KMS-11 (cell line): ENCODE measurements around the gene NIN.

Experiments used
- H2AFZ ChIP-seq: fragments of 200-600 bp; sonication (generic); 2 replicates; pipeline ENCODE4 v1.6.1; 2016; ENCODE audit warnings: antibody characterized with exemption, mixed run types, low read depth
- H3K27ac ChIP-seq: fragments of 200-600 bp; sonication (generic); 2 replicates; pipeline ENCODE4 v1.6.1; 2016; ENCODE audit warnings: mild to moderate bottlenecking, mixed run types
- H3K27me3 ChIP-seq: fragments of 200-600 bp; sonication (generic); 2 replicates; pipeline ENCODE4 v1.6.1; 2017; ENCODE audit warnings: mild to moderate bottlenecking, low read depth, mixed run types, moderate library complexity; ENCODE audit not compliant: insufficient read depth
- H3K36me3 ChIP-seq: fragments of 200-600 bp; sonication (generic); 2 replicates; pipeline ENCODE4 v1.6.1; 2017; ENCODE audit warnings: mild to moderate bottlenecking, mixed run types; ENCODE audit not compliant: insufficient read depth
- H3K4me1 ChIP-seq: fragments of 200-600 bp; sonication (generic); 2 replicates; pipeline ENCODE4 v1.6.1; 2016; ENCODE audit warnings: mild to moderate bottlenecking, low read depth, mixed run types; ENCODE audit not compliant: poor library complexity, severe bottlenecking
- H3K4me2 ChIP-seq: fragments of 200-600 bp; sonication (generic); 2 replicates; pipeline ENCODE4 v1.7.0; 2016; ENCODE audit warnings: mild to moderate bottlenecking, mixed run types
- H3K4me3 ChIP-seq: fragments of 200-600 bp; sonication (generic); IDR thresholded peaks from 2 replicates; pipeline ENCODE4 v1.6.1; 2017; ENCODE audit warnings: low read depth, low read length, mixed read lengths; ENCODE audit not compliant: insufficient read depth
- H3K79me2 ChIP-seq: fragments of 200-600 bp; sonication (generic); 2 replicates; pipeline ENCODE4 v1.6.1; 2016; ENCODE audit warnings: low read depth, mixed run types; ENCODE audit not compliant: insufficient read depth
- H3K9ac ChIP-seq: fragments of 200-600 bp; sonication (generic); 2 replicates; pipeline ENCODE4 v1.6.1; 2016; ENCODE audit warnings: mild to moderate bottlenecking, mixed run types
- H4K20me1 ChIP-seq: fragments of 200-600 bp; sonication (generic); 2 replicates; pipeline ENCODE4 v1.6.1; 2016; ENCODE audit warnings: mild to moderate bottlenecking, mixed run types; ENCODE audit not compliant: insufficient read depth
- CTCF ChIP-seq: fragments of 200-600 bp; sonication (generic); conservative IDR thresholded peaks from 2 replicates; pipeline ENCODE4 v1.6.1; 2017; ENCODE audit warnings: low read depth, mild to moderate bottlenecking, antibody characterized with exemption, low read length, moderate library complexity, mixed read lengths

NIN gene

GRCh38 chr14:50739186-50739585 lies 91.8 kb downstream of the NIN start:
- Histone ChIP-seq H3K9ac (peak overlapping the region; percentile 80), H3K4me2 (peak overlapping the region; percentile 58), H3K4me1 (peaks cover 75% of the 10 kb centered on the region), H2AFZ (0 out of 2 replicates have a peak overlapping the region, but pooled peaks have one; percentile 47), H3K36me3 (no peaks in the 10 kb centered on the region), H3K27ac (peak overlapping the region; percentile 99), H3K79me2 (no peaks in the 10 kb centered on the region), H3K4me3 (no peak overlapping the region), H3K27me3 (no peaks in the 10 kb centered on the region), H4K20me1 (no peaks in the 10 kb centered on the region)
- no peak for TF ChIP-seq CTCF

- no peak for TF ChIP-seq CTCF
- Histone ChIP-seq H3K4me2 (peak overlapping the region; percentile 68), H3K27me3 (no peaks in the 10 kb centered on the region), H3K79me2 (no peaks in the 10 kb centered on the region), H3K36me3 (no peaks in the 10 kb centered on the region), H3K4me1 (peaks cover 70% of the 10 kb centered on the region), H3K9ac (no peak overlapping the region), H3K27ac (peak overlapping the region; percentile 60), H2AFZ (no peak overlapping the region), H3K4me3 (no peak overlapping the region), H4K20me1 (no peaks in the 10 kb centered on the region)
Measured at GRCh38 chr14:50736932-50737419, 94.0 kb downstream of the NIN start.

- no peak overlapping the region; the same call in 1 of the 2 replicates for H3K27ac ChIP-seq
- H3K36me3 ChIP-seq: no peaks in the 10 kb centered on the region
- no peaks in the 10 kb centered on the region for H4K20me1 ChIP-seq
- H3K4me3 ChIP-seq: no peak overlapping the region
- H3K79me2 ChIP-seq: no peaks in the 10 kb centered on the region
- H3K27me3 ChIP-seq: no peaks in the 10 kb centered on the region
- peaks cover 52% of the 10 kb centered on the region for H3K4me1 ChIP-seq
- no peak overlapping the region for H2AFZ ChIP-seq
- H3K9ac ChIP-seq: no peak overlapping the region
- H3K4me2 ChIP-seq: no peak overlapping the region; the same call in 1 of the 2 replicates
- no peak for TF ChIP-seq CTCF
Measured at GRCh38 chr14:50734950-50735695, 95.8 kb downstream of the NIN start.

GRCh38 chr14:50733494-50733893 lies 97.5 kb downstream of the NIN start:
- TF ChIP-seq CTCF: no peak
- Histone ChIP-seq H3K4me1 (peaks cover 35% of the 10 kb centered on the region), H3K9ac (no peak overlapping the region), H2AFZ (no peak overlapping the region), H3K4me3 (no peak overlapping the region), H3K27ac (no peak overlapping the region), H3K36me3 (no peaks in the 10 kb centered on the region), H3K4me2 (no peak overlapping the region), H4K20me1 (no peaks in the 10 kb centered on the region), H3K79me2 (no peaks in the 10 kb centered on the region), H3K27me3 (no peaks in the 10 kb centered on the region)
